HFF-Myc (cell line): ENCODE results near the gene CDH13.

ENCODE experiments used
- DNase-seq: peaks from one replicate; pipeline ENCODE4 v3.0.0-alpha.2; 2011; ENCODE audit warnings: low read depth; ENCODE audit errors: extremely low read depth
- H3K4me3 ChIP-seq: replicated peaks from 2 replicates; pipeline ENCODE4 v1.5.1; 2011; ENCODE audit warnings: low read depth, mild to moderate bottlenecking, control low read depth, low read length
- CTCF ChIP-seq: IDR thresholded peaks from 2 replicates; pipeline ENCODE4 v1.5.1; 2012; ENCODE audit warnings: mild to moderate bottlenecking, low read depth, low read length, control low read depth; ENCODE audit errors: missing control alignments

The CDH13 gene

GRCh38 chr16:83160287-83161020 lies 533.7 kb downstream of the CDH13 start:
- no peak for DNase-seq
- no peak for TF ChIP-seq CTCF
- H3K4me3 ChIP-seq = no peak overlapping the region

GRCh38 chr16:83162791-83163190 lies 536.0 kb downstream of the CDH13 start:
- TF ChIP-seq CTCF = no peak
- no peak overlapping the region for H3K4me3 ChIP-seq
- no peak for DNase-seq

DNA sequence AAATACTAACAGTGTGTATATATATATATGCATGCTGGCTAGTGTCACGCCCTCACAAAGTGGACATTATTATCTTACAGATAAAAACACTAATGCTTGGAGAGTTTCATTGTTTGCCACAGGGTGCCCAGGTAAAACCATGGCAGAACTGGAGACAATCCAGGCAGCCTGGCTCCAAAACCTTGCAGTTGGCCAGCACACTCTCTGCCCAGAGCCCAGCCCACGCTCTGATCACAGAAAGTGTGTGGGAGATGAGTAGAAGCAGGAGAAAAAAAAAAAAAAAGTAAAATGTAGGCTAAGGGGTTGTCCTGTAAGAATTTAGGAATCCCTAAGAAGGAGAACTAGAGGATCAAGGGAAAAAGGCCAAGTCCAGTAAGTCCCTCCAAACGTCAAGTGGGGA lies 538.0 kb downstream of the CDH13 start:
- no peak for TF ChIP-seq CTCF
- DNase-seq = no peak

DNA sequence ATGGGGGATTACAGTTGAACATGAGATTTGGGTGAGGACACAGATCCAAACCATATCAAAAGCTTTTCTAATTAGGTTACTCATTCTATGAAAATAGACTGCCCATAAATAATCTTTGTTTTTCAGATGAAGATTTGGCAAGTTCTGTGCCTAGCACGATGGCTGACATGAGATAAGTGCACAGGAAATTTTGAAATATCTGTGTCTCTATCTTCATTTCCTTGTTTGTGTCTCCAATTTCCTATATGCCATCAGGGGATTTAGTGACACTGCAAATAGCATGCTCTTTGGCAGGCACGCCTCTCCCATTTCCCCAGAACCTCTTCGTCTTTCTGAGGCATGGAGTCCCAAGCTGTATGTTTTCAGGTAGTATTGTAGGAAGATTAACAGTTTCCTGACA lies 544.6 kb downstream of the CDH13 start:
- DNase-seq = no peak
- no peak overlapping the region for H3K4me3 ChIP-seq
- no peak for TF ChIP-seq CTCF

More for the DNA sequence above, 538.0 kb downstream of the CDH13 start:
- H3K4me3 ChIP-seq = no peak overlapping the region

- DNase-seq = no peak
- TF ChIP-seq CTCF = no peak
- no peak overlapping the region for H3K4me3 ChIP-seq
Observed at GRCh38 chr16:83174671-83175070, 547.9 kb downstream of the CDH13 start.

DNA sequence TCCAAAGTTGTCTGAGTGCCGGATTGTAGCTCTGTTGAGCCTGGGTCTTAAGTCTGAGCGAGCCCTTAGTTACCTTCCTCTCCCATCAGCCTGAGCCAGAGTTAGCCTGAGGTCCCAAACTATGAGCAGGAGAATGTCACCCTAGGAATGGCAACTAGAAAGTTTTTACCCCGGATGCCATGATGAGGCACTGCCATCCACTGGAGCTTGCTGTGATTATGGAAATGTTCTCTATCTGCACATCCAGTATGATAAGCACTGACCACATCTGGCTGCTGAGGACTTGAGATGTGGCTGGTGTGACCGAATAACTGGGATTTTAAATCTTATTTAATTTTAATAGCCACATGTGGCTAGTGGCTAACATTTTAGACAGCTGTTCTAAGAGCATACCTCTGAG lies 550.0 kb downstream of the CDH13 start:
- TF ChIP-seq CTCF = no peak
- DNase-seq = no peak
- H3K4me3 ChIP-seq = no peak overlapping the region

DNA sequence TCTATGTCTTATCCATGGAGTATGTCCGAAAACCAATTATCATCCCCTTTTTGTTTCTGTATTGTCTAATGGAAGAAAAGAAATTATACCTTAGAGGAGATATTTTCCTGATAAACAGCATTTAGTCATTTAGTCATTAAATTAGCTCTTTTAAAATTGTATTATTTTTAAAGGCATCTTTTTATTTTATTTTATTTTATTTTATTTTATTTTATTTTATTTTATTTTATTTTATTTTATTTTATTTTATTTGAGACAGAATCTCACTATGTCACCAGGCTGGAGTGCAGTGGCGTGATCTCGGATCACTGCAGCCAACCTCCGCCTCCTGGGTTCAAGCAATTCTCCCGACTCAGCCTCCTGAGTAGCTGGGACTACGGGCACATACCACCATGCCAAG lies 559.1 kb downstream of the CDH13 start:
- no peak for TF ChIP-seq CTCF
- no peak overlapping the region for H3K4me3 ChIP-seq
- DNase-seq = no peak
